NCI-H345 treated with DMSO at 0.1 percent for 48 hours (cell line): ENCODE data around the gene FGA.

Source experiments
- DNase-seq: peaks from one replicate; lab custom pipeline; 2025; ENCODE audit not compliant: unreplicated experiment; lab: John Stamatoyannopoulos, UW

FGA gene

GRCh38 chr4:154583230-154583629 lies 7.3 kb downstream of the FGA start:
- DNase-seq: no peak

DNA sequence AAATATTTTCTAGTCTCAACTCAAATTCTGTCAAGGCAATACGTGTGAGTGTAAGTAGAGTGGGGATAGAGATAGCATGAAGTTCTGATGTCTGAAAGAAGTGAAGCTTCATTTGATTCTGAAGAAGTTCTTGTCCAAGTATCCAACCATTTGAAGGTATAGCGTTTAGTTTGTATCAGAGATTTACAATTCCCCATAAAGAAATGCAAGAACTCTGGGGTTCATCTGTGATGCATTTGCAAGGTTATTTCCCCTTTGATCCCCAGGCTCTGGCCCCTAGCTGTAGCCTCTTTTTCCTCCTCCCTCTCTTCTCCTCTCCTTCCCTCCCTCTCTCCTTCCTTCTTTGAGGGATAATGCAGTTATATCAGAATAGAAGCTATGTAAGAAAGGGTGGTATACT lies 7.8 kb downstream of the FGA start:
- DNase-seq: no peak

DNA sequence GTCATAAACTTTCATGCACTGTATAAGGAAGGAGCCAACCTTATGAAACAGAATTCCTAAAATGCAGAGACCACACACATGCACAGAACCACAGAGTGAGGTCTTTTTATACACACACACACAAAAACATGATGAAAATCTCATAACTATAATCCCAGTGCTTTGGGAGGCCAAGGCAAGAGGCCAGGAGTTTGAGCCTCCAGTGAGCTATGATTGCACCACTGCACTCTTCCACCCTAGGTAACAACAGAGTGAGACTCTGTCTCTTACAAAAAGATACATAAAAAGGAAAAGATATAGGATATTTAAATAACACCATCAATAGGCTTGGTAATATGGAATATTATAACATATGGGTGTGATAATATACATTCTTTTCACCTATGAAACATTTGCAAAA lies 10.6 kb downstream of the FGA start:
- no peak for DNase-seq

DNA sequence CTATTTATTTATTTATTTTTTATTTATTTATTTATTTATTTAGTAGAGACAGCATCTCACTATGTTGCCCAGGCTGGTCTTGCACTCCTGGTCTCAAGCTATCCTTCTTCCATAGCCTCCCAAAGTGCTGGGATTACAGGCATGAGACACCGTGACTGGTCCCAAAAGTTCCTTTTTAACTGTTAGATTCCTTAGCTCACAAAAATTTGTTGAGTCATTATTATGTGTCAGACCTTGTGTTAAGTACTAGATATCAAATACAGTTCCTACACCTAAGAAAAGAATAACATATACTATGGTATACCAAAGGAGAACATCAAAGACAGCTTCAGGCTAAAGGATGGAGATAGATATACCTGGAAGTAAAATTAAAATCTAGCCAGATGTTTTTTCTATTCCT lies 11.6 kb downstream of the FGA start:
- no peak for DNase-seq

DNA sequence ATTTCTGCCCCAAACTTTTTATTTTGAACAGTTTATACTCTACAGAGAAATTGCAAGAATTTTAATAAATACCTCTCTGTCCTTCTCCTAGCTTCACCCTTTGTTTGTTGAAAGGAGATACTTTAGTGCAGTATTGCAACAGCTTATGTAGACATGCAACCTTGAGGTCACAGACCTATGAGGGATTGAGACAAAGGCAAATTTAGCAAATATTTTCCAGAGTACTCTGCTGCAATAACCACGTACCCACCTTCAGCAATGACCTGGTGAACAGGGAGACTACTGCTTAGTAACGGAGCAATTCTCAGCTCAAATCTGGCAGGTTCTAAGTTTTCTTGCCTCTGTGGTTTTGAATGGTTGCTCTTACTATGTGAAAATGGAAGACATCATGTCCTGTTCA lies 13.2 kb downstream of the FGA start:
- DNase-seq: no peak

GRCh38 chr4:154574311-154574710 lies 16.2 kb downstream of the FGA start:
- DNase-seq: no peak

- DNase-seq: no peak
Measured at GRCh38 chr4:154573190-154573870, 17.2 kb downstream of the FGA start.

DNA sequence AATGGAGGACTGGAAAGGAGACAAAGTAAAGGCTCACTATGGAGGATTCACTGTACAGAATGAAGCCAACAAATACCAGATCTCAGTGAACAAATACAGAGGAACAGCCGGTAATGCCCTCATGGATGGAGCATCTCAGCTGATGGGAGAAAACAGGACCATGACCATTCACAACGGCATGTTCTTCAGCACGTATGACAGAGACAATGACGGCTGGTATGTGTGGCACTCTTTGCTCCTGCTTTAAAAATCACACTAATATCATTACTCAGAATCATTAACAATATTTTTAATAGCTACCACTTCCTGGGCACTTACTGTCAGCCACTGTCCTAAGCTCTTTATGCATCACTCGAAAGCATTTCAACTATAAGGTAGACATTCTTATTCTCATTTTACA lies 21.0 kb downstream of the FGA start:
- DNase-seq: no peak

DNA sequence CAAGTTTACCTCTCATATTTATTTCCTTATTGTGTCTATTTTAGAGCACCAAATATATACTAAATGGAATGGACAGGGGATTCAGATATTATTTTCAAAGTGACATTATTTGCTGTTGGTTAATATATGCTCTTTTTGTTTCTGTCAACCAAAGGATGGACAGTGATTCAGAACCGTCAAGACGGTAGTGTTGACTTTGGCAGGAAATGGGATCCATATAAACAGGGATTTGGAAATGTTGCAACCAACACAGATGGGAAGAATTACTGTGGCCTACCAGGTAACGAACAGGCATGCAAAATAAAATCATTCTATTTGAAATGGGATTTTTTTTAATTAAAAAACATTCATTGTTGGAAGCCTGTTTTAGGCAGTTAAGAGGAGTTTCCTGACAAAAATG lies 21.5 kb downstream of the FGA start:
- DNase-seq: no peak

GRCh38 chr4:154566639-154567204 lies 23.8 kb downstream of the FGA start:
- no peak for DNase-seq

GRCh38 chr4:154565704-154566103 lies 24.8 kb downstream of the FGA start:
- DNase-seq: no peak

DNA sequence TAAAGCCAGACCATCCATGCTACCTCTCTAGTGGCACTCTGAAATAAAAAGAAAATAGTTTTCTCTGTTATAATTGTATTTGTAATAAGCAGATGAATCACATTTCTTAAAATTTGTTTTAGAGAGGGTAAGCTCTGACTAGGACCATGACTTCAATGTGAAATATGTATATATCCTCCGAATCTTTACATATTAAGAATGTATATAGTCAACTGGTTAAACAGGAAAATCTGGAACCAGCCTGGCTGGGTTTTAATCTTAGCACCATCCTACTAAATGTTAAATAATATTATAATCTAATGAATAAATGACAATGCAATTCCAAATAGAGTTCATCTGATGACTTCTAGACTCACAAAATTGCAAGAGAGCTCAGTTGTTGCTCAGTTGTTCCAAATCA lies 26.2 kb downstream of the FGA start:
- DNase-seq: no peak

- DNase-seq: no peak
Measured at GRCh38 chr4:154562697-154563254, 27.8 kb downstream of the FGA start, which contains the start of gene FGB. TSS of gene FGB (plus strand) at chr4:154563011. CDS start at chr4:154563019, 8 bp downstream.

DNA sequence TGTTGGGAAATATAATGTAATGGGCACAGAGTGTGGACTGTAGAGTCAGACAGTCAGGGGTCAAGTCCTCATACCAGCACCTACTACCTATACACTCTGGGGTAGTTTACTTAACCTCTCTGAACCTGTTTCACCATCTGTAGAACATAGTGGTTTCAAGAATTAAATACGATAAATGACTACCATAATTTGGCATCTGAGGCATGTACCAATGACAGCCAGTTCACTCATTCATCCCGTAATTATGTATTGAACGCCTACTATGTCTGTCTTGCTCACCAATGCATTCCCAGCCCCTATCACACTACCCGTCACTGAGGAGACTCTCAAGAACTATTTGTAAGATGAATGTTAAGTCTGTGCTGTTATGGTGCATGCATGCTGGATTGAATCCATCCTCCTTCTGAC lies 29.7 kb downstream of the FGA start:
- no peak for DNase-seq

DNA sequence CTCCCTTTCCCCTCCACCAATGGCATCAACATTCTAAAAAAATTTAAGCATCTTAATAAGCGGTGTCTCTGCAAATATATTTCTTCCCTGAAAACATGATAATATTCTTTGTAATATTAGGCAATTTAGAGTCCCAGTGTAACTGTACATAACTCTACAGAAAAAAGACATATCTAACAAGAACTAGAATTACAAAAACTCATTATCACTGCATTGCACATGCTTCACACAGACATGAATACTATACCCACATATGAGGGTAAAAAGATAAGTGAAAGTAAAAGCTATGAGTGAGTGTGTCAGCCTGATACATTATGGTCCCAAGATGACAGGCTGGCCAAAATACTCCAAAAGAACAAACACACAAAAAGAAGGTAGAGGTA lies 30.1 kb downstream of the FGA start:
- no peak for DNase-seq

DNA sequence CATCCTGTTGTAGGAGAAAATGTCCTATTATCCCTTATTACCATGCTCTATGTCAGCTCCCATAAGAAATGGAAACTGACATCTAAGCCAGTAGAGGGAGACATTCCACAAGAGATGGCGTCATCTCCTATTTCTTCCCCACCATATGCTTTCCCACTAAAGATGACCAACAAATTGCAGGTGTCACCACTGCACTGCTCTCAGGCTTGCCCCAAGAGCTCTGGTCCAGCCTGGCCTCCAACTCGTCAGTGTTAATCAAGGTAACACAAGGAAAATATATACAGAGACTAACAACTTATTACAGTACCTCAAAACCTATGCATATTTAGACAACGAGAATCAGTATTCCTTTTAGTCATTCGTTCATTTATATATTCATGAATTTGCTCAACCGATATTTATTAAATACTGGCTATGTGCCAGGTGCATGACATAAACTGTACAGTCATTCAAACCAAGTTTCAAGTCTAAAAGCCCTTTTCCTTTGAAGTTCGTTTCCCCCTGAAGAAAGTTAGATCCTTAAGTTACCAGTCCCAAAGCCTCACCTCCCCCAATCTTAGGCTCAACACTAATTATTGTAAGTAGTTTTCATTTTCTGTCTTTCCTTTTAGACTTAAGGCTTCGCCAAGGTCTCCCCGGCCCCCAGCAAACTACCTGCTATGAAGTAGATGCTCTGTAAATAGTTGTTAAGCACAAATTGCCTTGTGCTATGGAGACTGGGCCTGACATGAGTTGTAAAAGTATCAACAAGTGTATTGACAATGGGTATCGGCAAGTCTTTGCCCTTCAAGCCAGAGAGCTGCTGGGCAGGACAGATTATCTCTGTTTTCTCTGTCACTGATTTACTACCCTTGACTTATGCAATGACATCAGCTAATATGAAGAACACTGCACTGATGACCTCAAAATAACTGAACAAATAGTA lies 30.8 kb downstream of the FGA start:
- no peak for DNase-seq

DNA sequence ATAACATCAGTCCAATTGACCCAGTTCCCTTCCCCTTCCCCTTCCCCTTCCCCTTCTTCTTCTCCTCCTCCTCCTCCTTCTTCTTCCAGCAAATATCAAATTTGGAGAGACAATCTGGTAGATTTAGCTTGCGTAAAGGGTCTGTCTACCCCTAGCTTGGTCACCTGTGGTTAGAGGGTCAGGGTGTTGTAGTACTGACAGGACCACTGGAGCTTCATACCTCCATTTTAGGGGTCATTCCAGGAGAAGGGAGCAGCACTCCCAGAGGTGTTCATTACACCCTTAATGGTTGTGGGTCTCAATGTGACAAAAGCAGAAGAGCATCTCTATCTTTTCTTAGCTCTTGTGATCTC lies 31.4 kb downstream of the FGA start:
- DNase-seq: no peak

GRCh38 chr4:154551872-154552686 lies 38.5 kb downstream of the FGA start:
- DNase-seq: peak; percentile 21

GRCh38 chr4:154549894-154550790 lies 40.4 kb downstream of the FGA start, which contains the start of gene PLRG1:
TSS of gene PLRG1 (minus strand) at chr4:154550400. CDS start at chr4:154550308, 92 bp downstream.
- DNase-seq: peak; percentile 79

DNA sequence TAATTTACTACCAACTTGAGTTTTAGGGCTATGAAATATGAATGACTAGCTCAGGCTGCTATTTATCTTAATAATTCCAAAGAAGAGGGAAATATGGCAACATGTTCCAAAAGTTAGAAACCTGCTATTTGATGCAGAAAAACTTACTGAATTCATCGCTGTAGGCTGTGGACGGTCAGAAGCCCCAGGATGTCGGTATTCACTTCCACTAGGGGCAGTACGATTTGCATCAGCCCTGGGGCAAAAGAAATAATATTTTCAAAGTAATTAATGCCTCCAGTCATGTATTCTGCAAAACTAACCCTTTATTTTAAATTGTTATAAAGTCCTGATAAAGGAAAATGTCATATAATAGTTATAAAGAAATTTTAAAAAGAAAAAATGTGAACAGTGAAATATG lies 44.9 kb downstream of the FGA start:
- no peak for DNase-seq
